ENCODE measurements around the gene CD47.

The CD47 gene

DNA sequence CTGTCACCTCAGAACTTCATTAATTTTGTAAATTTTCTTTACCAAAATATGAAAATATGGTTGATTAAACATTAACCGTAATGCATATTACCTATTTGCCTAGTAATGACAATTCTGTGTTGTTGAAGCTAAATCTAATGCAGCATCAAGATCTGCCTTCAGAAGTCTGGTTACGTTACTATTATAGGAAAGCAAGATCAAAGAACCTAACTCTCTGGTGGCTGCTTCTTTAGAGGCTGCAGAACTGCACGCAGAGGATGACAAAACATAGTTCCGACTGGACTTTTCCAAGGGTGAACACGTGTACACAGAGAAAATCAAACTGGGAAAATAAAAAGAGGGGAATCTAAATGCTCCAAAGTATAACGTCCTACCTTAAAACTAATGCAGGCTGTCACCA, 20.5 kb downstream of the CD47 start:
- Mint-ChIP-seq H3K27ac (no peak overlapping the region), H3K9me3 (no peaks in the 10 kb centered on the region), H3K4me3 (no peak overlapping the region), H3K27me3 (no peaks in the 10 kb centered on the region), H3K36me3 (ENCODE audit: low read depth) (peaks cover 75% of the 10 kb centered on the region), H3K4me1 (ENCODE audit: low read depth) (peaks cover 31% of the 10 kb centered on the region)
- intact Hi-C loops (cut with micrococcal nuclease) = loop anchor here (10.0 kb wide), 1 partner anchor 324 kb away; no protein-coding TSS in a partner anchor

DNA sequence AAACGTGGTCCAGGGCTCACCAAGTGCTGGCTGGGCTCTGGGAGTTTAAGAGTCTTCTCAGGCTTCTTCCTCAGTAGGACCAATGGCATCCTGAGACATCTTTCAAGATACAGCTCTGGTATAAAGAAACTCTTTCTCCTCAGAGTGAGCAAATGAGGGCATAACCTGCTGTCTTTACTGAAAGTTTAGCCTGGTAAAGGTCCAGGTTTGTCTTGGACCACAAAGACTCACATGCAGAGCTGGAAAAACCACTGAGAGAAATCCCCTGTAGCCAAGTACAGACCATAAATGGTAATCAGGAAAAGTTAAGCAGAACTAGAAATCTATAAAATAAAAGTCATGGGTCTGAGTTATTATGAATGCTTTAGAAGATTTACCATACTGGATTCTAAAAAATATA, 23.1 kb downstream of the CD47 start:
- Mint-ChIP-seq H3K36me3 (ENCODE audit: low read depth) (peaks cover 66% of the 10 kb centered on the region), H3K27ac (no peak overlapping the region), H3K27me3 (no peaks in the 10 kb centered on the region), H3K4me1 (ENCODE audit: low read depth) (peaks cover 19% of the 10 kb centered on the region), H3K9me3 (no peaks in the 10 kb centered on the region), H3K4me3 (no peak overlapping the region)
- intact Hi-C loops (cut with micrococcal nuclease) = no loop called here

DNA sequence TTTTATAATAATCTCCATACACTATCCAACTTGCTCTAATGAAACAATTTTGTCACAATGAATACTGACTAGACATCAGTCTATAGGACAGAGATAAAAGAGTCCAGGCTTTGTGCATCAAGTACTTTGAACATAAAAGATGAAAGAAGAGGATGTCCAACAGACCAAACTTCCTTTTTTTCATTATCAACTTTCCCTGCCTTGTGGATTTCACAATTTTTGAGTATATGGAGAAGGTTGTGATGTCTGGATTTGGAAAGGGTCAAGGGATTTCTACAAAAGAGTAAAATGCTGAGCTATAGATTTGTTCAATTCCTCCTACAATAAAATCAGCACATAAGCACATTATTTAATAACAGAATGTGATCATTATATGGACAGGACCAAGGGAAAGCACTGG, 25.7 kb downstream of the CD47 start:
- Mint-ChIP-seq H3K4me3 (no peak overlapping the region), H3K36me3 (ENCODE audit: low read depth) (peaks cover 61% of the 10 kb centered on the region), H3K9me3 (no peaks in the 10 kb centered on the region), H3K4me1 (ENCODE audit: low read depth) (peaks cover 25% of the 10 kb centered on the region), H3K27ac (no peak overlapping the region), H3K27me3 (no peaks in the 10 kb centered on the region)
- intact Hi-C loops (cut with micrococcal nuclease) = no loop called here

DNA sequence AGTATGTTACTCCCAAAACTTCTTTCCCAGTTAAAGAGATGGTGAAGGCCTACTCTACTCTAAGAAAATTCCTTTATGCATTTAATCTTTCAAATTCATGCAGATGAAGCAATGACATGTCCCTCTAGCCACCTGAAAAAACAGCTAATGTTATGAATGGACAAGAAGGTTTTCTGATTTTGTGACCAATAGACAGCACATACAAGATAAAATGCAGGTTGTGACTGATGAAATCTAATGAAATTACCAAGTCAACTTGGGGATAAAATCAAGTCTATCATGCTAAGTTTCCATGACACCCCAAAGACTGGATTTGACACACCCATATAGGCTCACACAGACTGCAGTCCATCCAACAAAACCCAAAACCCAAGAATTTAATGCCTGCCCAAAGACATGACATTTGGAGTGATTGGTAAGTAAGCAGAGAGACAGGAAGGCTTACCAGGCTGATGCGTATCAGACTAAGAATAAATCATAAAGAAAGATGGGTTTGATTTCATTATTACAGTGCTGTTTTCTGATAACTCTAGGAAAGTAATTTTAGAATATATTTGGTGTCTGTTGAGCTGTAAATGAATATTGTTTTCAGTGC, 26.4 kb downstream of the CD47 start:
- Mint-ChIP-seq H3K9me3 (no peaks in the 10 kb centered on the region), H3K36me3 (ENCODE audit: low read depth) (peaks cover 61% of the 10 kb centered on the region), H3K27me3 (no peaks in the 10 kb centered on the region), H3K27ac (no peak overlapping the region), H3K4me3 (no peak overlapping the region), H3K4me1 (ENCODE audit: low read depth) (peaks cover 31% of the 10 kb centered on the region)
- intact Hi-C loops (cut with micrococcal nuclease) = no loop called here

DNA sequence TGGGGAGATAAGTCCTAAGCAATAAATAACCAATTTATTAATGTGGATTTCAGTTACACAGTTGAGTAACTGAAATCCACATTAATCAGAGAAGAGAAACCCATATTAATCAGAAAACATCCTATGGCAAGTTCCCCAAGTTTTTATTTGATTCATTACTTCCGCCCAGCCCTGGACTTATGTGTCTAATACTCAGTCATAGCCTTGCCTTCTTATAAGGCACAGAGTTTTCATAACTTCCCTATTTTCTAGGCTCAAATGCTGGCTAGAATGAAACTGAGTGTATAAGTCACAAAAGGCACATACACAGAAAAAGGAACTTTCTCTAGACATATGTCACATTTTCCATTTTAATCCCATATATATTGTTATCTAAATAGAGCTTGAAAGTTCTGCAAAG, 28.8 kb downstream of the CD47 start:
- no peaks in the 10 kb centered on the region for H3K27me3 Mint-ChIP-seq
- H3K4me1 Mint-ChIP-seq (ENCODE audit: low read depth) = peaks cover 31% of the 10 kb centered on the region
- peak overlapping the region; percentile 67 for H3K27ac Mint-ChIP-seq
- no peaks in the 10 kb centered on the region for H3K9me3 Mint-ChIP-seq
- H3K36me3 Mint-ChIP-seq (ENCODE audit: low read depth) = peaks cover 56% of the 10 kb centered on the region
- intact Hi-C loops (cut with micrococcal nuclease) = loop anchor here (2.0 kb wide), 1 partner anchor 27 kb away; no protein-coding TSS in a partner anchor
- no peak overlapping the region for H3K4me3 Mint-ChIP-seq

DNA sequence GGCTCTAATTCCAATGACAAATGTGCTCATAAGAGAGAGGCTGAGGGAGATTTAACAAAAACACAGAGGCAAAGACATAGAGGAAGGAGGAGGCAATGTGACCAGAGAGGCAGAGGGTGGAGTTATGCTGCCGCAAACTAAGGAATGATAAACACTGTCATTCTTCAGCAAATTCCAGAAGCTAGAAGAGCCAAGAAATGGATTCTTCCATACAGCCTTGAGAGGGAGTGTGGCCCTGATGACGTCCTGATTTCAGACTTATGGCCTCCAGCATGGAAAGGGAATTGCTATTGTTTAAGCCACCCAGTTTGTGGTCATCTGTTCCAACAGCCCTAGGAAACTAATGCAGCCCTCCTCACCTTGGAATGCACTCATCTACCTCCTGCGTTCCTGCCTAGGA, 30.5 kb downstream of the CD47 start:
- intact Hi-C loops (cut with micrococcal nuclease) = no loop called here
- Mint-ChIP-seq H3K4me1 (ENCODE audit: low read depth) (peaks cover 25% of the 10 kb centered on the region), H3K27ac (no peak overlapping the region)

DNA sequence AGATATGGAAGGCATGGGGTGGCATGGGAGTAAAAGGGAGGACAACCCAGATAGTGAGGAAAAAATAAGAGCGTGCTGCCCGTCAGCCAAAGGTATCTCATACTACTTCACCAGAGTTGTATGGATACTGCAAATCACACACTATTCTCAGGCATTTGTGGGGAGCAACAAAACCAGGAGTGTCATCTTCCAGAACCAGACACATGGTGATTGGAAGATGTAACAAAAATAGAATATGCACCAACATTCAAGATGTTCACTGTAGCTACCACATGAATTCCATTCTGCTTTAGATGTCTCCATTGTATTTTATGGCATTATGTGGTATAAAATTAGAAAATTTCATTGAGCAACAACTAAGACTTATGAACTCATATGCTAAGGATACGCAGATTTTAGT, 34.9 kb downstream of the CD47 start:
- intact Hi-C loops (cut with micrococcal nuclease) = no loop called here
- Mint-ChIP-seq H3K9me3 (no peaks in the 10 kb centered on the region), H3K4me1 (ENCODE audit: low read depth) (peaks cover 16% of the 10 kb centered on the region), H3K27me3 (no peaks in the 10 kb centered on the region), H3K36me3 (ENCODE audit: low read depth) (peaks cover 81% of the 10 kb centered on the region), H3K27ac (no peak overlapping the region), H3K4me3 (no peak overlapping the region)

More for the DNA sequence above, 30.5 kb downstream of the CD47 start:
- Mint-ChIP-seq H3K36me3 (ENCODE audit: low read depth) (peaks cover 55% of the 10 kb centered on the region), H3K9me3 (no peaks in the 10 kb centered on the region), H3K27me3 (no peaks in the 10 kb centered on the region), H3K4me3 (no peak overlapping the region)

DNA sequence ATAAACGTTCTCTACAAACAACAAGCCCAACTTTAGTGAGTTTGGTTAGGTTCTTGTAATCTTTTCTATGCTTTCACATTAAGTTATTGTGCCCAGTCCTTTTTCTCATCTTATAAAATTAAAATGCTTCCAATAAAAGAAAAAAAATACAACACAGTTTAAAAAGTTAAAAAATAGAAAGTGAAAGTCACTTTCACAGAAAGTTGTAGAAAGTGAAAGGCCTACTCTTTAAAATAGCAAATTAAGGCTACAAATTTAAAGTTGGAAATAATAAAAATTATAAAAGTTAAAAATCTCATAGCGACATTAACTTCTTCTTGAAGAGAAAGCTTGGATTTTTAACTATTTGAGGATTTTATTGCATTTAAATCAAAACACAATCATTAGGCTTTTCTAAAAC, 35.9 kb downstream of the CD47 start:
- intact Hi-C loops (cut with micrococcal nuclease) = no loop called here
- H3K4me1 Mint-ChIP-seq (ENCODE audit: low read depth) = peaks cover 11% of the 10 kb centered on the region
- no peaks in the 10 kb centered on the region for H3K9me3 Mint-ChIP-seq
- peaks cover 81% of the 10 kb centered on the region for H3K36me3 Mint-ChIP-seq (ENCODE audit: low read depth)
- H3K27me3 Mint-ChIP-seq = no peaks in the 10 kb centered on the region
- no peak overlapping the region for H3K27ac Mint-ChIP-seq
- no peak overlapping the region for H3K4me3 Mint-ChIP-seq

DNA sequence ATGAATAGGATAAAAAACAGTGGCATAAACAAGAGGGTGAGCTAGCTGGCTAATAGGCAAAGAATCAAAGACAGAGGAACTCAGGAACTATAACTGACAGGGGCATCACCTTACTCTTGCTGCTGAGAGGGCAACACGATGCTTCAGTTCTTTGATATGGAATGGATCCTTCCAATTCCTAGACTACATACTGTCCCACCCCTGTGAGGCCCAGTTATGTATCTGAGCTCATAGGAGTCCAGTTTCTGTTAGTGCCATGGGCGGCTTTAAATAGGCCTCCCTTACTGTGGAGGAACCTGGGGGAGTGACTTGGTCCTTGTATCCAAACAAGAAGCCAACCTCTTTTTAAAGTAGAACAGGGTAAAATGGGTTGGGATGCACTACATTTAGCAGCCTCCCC, 37.3 kb downstream of the CD47 start:
- Mint-ChIP-seq H3K27ac (no peak overlapping the region), H3K4me1 (ENCODE audit: low read depth) (peaks cover 6% of the 10 kb centered on the region), H3K4me3 (no peak overlapping the region), H3K36me3 (ENCODE audit: low read depth) (peaks cover 83% of the 10 kb centered on the region), H3K9me3 (no peaks in the 10 kb centered on the region), H3K27me3 (no peaks in the 10 kb centered on the region)
- intact Hi-C loops (cut with micrococcal nuclease) = no loop called here

DNA sequence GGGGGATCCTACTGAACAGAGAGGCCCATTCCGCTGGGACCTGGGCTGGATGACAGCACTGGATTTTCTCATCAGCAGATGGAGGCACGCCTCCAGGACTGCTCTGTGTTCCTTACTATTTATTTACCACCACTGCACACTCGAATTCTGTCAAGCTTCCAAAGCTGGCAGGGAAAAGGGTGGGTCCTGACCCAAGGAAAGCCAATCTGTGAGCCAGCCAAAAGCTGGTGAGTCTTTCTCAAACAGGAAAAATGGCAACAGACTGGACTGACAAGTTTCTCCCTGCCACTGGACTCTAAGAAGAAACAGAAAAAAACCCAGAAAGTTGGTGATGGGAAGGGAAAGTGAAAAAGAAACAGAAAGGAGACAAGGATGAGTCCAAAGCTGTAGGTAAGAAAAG, 37.8 kb downstream of the CD47 start:
- H3K9me3 Mint-ChIP-seq = no peaks in the 10 kb centered on the region
- H3K4me3 Mint-ChIP-seq = no peak overlapping the region
- H3K4me1 Mint-ChIP-seq (ENCODE audit: low read depth) = peaks cover 6% of the 10 kb centered on the region
- intact Hi-C loops (cut with micrococcal nuclease) = no loop called here
- H3K27me3 Mint-ChIP-seq = no peaks in the 10 kb centered on the region
- peaks cover 83% of the 10 kb centered on the region for H3K36me3 Mint-ChIP-seq (ENCODE audit: low read depth)
- peak overlapping the region; percentile 56 for H3K27ac Mint-ChIP-seq

DNA sequence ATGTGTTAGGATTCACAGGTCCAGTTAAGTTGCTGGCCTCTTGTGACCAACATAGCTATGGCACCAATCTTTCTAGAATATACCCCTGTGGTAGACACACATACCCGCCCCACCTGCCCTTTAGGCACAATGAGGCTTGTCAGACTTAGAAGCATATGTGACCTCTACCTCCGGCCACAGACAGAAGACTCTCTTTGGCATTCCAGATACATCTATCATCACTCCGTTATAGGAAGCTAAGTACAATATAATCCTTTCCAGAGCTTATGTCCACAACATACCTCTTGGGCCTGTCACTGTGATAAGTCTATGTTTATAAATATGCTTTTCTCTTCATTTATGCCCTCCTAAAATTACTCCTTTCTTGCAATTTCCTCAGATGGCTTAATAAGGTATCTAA, 39.8 kb downstream of the CD47 start:
- no peak overlapping the region for H3K27ac Mint-ChIP-seq
- no peaks in the 10 kb centered on the region for H3K9me3 Mint-ChIP-seq
- peaks cover 90% of the 10 kb centered on the region for H3K36me3 Mint-ChIP-seq (ENCODE audit: low read depth)
- H3K4me1 Mint-ChIP-seq (ENCODE audit: low read depth) = peaks cover 6% of the 10 kb centered on the region
- no peak overlapping the region for H3K4me3 Mint-ChIP-seq
- no peaks in the 10 kb centered on the region for H3K27me3 Mint-ChIP-seq
- intact Hi-C loops (cut with micrococcal nuclease) = no loop called here

DNA sequence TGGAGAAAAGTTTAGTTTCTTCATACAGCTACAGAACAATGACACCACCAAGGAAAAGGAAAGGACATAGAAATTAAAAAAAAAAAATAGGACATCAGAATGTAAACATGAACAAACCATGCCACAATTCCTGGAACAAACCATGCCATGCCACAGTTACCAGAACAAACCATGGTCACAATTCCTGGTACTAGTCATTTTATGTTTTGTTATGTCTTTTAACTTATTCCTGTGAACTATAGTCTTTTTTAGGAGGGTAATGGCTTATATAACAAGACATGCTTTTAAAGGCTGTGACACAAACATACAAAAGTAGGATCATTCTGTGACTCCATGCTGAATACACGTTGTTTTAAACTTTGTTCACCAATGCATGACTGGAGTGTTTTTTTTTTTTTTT, 42.8 kb downstream of the CD47 start:
- intact Hi-C loops (cut with micrococcal nuclease) = no loop called here
- no peaks in the 10 kb centered on the region for H3K27me3 Mint-ChIP-seq
- H3K4me3 Mint-ChIP-seq = no peak overlapping the region
- H3K9me3 Mint-ChIP-seq = no peaks in the 10 kb centered on the region
- H3K27ac Mint-ChIP-seq = no peak overlapping the region
- peaks cover 87% of the 10 kb centered on the region for H3K36me3 Mint-ChIP-seq (ENCODE audit: low read depth)
- peaks cover under 1% of the 10 kb centered on the region for H3K4me1 Mint-ChIP-seq (ENCODE audit: low read depth)

DNA sequence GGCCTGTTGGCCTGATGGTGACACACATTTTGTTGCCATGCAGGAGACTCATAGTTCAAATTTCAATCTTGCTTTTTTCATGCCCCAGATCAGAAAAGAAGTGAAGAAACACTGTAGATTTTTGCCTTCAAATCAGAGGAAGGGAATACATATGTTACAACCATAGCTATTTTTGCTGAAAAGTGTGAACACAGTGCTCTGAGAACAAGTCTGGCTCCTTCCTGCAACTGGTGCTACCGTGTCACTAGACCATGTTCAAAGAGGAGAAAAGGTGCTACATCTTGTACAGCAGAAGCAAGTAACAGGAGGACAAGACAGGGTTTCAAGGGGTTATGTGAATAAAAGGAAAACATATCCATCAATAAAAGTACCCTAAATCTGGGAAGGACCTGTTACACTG, 44.6 kb downstream of the CD47 start:
- Mint-ChIP-seq H3K4me3 (no peak overlapping the region), H3K27me3 (no peaks in the 10 kb centered on the region), H3K9me3 (no peaks in the 10 kb centered on the region), H3K36me3 (ENCODE audit: low read depth) (peaks cover 82% of the 10 kb centered on the region), H3K27ac (no peak overlapping the region), H3K4me1 (ENCODE audit: low read depth) (no peaks in the 10 kb centered on the region)
- intact Hi-C loops (cut with micrococcal nuclease) = no loop called here

DNA sequence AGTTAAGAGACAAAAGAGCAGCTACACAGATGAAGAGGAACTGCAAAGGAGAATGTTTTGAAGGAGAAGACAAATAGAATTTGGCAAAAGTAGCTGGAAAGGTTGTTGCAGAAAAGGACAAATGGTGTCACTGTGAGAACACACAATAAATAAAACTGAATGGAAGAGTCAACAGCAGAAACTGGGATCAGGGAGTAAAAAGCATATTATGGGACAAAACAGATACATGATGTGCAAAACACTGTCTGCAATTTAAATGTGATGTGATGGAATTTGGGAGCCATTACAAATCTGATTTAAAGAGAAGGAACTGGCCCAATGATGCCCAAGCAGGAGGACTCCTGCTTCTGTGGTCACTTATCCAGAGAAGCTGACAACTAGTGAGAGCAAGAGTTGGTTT, 46.1 kb downstream of the CD47 start:
- no peaks in the 10 kb centered on the region for H3K4me1 Mint-ChIP-seq (ENCODE audit: low read depth)
- H3K27me3 Mint-ChIP-seq = no peaks in the 10 kb centered on the region
- no peaks in the 10 kb centered on the region for H3K9me3 Mint-ChIP-seq
- peaks cover 76% of the 10 kb centered on the region for H3K36me3 Mint-ChIP-seq (ENCODE audit: low read depth)
- no peak overlapping the region for H3K27ac Mint-ChIP-seq
- H3K4me3 Mint-ChIP-seq = no peak overlapping the region
- intact Hi-C loops (cut with micrococcal nuclease) = no loop called here

DNA sequence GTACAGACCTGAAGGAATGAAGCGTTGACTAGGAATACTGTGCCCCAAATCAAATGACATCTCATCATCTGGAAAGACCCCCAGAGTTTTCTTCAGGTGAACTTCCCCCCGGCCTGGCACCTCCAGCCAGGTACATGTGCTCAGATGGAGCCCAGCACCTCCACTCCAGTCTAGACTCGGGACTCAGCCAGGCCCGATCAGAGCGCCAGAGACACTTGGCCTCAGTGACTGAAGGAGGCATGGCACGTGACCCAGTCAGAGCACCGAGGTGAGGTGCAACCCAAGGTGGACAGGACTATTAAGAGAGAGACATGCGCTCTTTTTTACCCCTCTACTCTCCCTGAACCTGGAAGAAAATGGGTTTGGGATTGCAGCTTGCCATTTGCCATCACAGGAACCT, 48.5 kb downstream of the CD47 start:
- H3K27ac Mint-ChIP-seq = no peak overlapping the region
- H3K36me3 Mint-ChIP-seq (ENCODE audit: low read depth) = peaks cover 70% of the 10 kb centered on the region
- H3K27me3 Mint-ChIP-seq = no peaks in the 10 kb centered on the region
- intact Hi-C loops (cut with micrococcal nuclease) = no loop called here
- peaks cover 21% of the 10 kb centered on the region for H3K4me1 Mint-ChIP-seq (ENCODE audit: low read depth)
- no peaks in the 10 kb centered on the region for H3K9me3 Mint-ChIP-seq
- H3K4me3 Mint-ChIP-seq = no peak overlapping the region
